ENCODE results near the gene CLRN3. TPM values are rescaled to one million over a fixed set of nuclear protein-coding genes. Genes with fewer than 3 reads are reported as not detected.
A peak's percentile ranks its signal among the peaks of the same experiment; 100 is the strongest.

CLRN3 gene
- total and polyA plus RNA-seq, 2 of the 8 experiments (the other 6 are each of a cell fraction or from before 2014, with no cell fraction given), result not detected

- Histone ChIP-seq H4K20me1 (replicated peaks in 1 of 2; ENCODE audit: control insufficient read depth in 1 of 2, insufficient read depth in 2 of 2, low read length in 2 of 2) (no peaks in the 10 kb centered on the region), H3K27ac (ENCODE audit: low read depth, low read length) (no peak overlapping the region), H2AFZ (ENCODE audit: low read length) (no peak overlapping the region), H2AK5ac (ENCODE audit: low read depth, low read length) (0 out of 2 replicates have a peak overlapping the region, but pooled peaks have one; percentile 16), H3K27me3 (replicated peaks in 1 of 4; ENCODE audit: control insufficient read depth in 3 of 4, extremely low read depth in 1 of 4, insufficient read depth in 3 of 4, low read length in 3 of 4) (no peaks in the 10 kb centered on the region), H2BK15ac (ENCODE audit: low read length) (no peak overlapping the region), H3K23me2 (ENCODE audit: low read depth, low read length) (no peaks in the 10 kb centered on the region), H3K4me3 (ENCODE audit: extremely low read depth in 1 of 4, insufficient read depth in 2 of 4, low read depth in 3 of 4, low read length in 4 of 4) (no peak overlapping the region), H3K79me2 (ENCODE audit: control insufficient read depth in 1 of 2, insufficient read depth in 2 of 2, low read length in 2 of 2) (no peaks in the 10 kb centered on the region), H2BK20ac (ENCODE audit: low read length) (peak overlapping the region; percentile 61; the same call in 1 of the 2 replicates), H2BK5ac (ENCODE audit: low read depth, low read length) (no peak overlapping the region), H3K4me2 (ENCODE audit: insufficient read depth in 1 of 2, low read depth in 2 of 2, low read length in 2 of 2) (no peak overlapping the region), H4K8ac (ENCODE audit: extremely low read depth, insufficient read depth, low read length) (no peak overlapping the region), H3K36me3 (ENCODE audit: control insufficient read depth in 2 of 4, insufficient read depth in 4 of 4, low read length in 3 of 4) (no peaks in the 10 kb centered on the region), H3K79me1 (ENCODE audit: low read depth, low read length) (no peaks in the 10 kb centered on the region), H3K18ac (ENCODE audit: extremely low read depth, low read length) (no peak overlapping the region), H2BK120ac (replicated peaks; ENCODE audit: low read depth, low read length) (no peak overlapping the region), H3K9me3 (ENCODE audit: insufficient read depth in 2 of 2, low read depth in 1 of 2, low read length in 1 of 2) (peaks cover 0 to 3% of the 10 kb centered on the region in 2 experiments; a peak in 1 of 4 replicates), H3K4ac (replicated peaks; ENCODE audit: insufficient read length, low read depth, low read length) (no peak overlapping the region), H3K56ac (replicated peaks; ENCODE audit: insufficient read length, low read depth, low read length) (no peak overlapping the region), H4K5ac (ENCODE audit: insufficient read length, low read depth, low read length) (no peak overlapping the region), H3K23ac (ENCODE audit: insufficient read length) (no peak overlapping the region), H2BK12ac (ENCODE audit: low read depth, low read length) (no peak overlapping the region), H3K9ac (replicated peaks in 1 of 4; ENCODE audit: extremely low read depth in 1 of 4, low read depth in 3 of 4, low read length in 3 of 4) (no peak overlapping the region), H3K14ac (ENCODE audit: insufficient read length) (no peak overlapping the region), H4K91ac (replicated peaks; ENCODE audit: insufficient read length, low read length) (no peak overlapping the region), H3K4me1 (replicated peaks in 1 of 4; ENCODE audit: control insufficient read depth in 3 of 4, insufficient read depth in 4 of 4, low read length in 3 of 4) (no peaks in the 10 kb centered on the region)
- DNase-seq (ENCODE audit: low read depth in 1 of 2, low spot score in 2 of 2) (no peak), FAIRE-seq (no peak)
- ChIA-PET POLR2A (ENCODE audit: partially characterized antibody) (no interaction called here), CTCF (ENCODE audit: partially characterized antibody) (no interaction called here)
- no peak for TF ChIP-seq KDM4A (IDR thresholded peaks at IDR 0.05; ENCODE audit: low read depth, low read length, severe bottlenecking)
- TF ChIP-seq SP1 (IDR thresholded peaks at IDR 0.05; ENCODE audit: low read depth, low read length), result no peak
- WGBS, 2 experiments (ENCODE audit: extremely low coverage in 1 of 2, insufficient coverage in 1 of 2, insufficient read length in 1 of 2, insufficient replicate concordance in 2 of 2, low coverage in 1 of 2, low lambda C conversion rate in 2 of 2, missing lambda C conversion rate in 1 of 2), result 86% methylated on average over 6 of the region's 6 CpGs; no CpG with 5 or more reads in 1 of the 2 experiments
Measured at GRCh38 chr10:127860592-127860991, 32.1 kb downstream of the CLRN3 start.

All from H1 (cell line).